GM19467 (cell line): ENCODE data around the gene RFTN2.
"Not testable (repeated sequence)": the region's sequence is repeated elsewhere in the genome, so short reads cannot be mapped to it uniquely, and the experiment has no call there.

Source experiments
- ATAC-seq: cut with Tn5 transposase; IDR thresholded peaks from one replicate; pipeline ENCODE4 v1.9.1; 2021; ENCODE audit warnings: mild to moderate bottlenecking, moderate library complexity; ENCODE audit not compliant: unreplicated experiment

RFTN2 gene, protein sequence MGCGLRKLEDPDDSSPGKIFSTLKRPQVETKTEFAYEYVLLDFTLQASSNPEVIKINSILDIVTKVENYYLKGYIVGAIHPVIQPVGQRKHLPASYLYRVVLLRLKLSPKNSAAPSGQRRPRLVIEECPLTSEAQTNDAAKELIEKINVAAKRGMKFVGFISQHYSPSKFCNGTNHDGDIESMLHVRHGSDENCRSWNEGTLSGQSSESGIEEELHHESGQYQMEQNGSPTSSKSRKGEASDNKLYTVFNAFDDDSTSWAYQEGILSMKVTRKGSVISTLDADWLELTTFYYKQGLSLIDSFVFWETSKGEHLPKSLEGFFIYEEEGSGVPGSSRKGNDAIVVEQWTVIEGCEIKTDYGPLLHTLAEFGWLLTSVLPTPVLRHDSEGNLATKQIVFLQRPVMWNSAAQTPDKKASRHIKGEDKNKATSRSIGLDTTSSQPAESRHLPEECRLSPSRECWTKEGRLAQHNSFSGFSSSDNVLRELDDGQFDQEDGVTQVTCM

DNA sequence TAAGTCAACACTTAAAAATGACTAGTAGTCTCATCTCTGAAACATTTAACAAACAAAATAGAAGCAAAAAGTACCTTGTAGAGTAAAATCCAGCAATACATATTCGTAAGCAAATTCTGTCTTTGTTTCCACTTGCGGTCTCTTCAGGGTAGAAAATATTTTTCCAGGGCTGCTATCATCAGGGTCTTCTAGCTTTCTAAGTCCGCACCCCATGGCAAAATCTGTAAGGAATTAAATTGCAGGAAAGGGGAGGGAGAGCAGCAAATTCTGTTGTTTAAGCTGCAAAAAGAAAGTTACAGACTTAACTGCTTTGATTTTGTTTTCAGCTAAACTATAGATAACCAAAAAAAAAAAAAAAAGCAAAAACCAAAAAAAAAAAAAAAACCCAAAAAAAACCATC is at the start of gene RFTN2:
RFTN2 (minus strand) TSS at position 342 of the 400 bp plus-strand sequence; CDS start at position 213, 129 bp downstream.
- ATAC-seq: no peak

DNA sequence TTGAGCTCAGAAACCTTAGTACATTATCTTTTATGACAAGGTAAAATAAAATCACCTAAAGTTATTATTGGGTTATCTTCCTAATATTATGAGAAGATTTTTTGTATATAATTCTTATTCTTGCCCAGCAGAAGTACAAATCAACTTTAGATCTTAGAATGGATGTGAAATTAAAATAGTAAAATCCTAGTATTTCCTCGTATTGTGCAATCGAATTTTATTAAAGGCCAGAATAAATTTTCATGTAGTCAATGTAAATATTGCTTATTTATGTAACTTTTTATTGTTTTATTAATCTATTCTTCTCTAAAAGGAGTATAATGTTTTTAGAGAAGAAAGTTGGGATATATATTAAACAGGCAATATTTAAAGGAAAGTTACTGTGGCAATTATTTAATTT is 42.5 kb upstream of the RFTN2 start:
- no peak for ATAC-seq

DNA sequence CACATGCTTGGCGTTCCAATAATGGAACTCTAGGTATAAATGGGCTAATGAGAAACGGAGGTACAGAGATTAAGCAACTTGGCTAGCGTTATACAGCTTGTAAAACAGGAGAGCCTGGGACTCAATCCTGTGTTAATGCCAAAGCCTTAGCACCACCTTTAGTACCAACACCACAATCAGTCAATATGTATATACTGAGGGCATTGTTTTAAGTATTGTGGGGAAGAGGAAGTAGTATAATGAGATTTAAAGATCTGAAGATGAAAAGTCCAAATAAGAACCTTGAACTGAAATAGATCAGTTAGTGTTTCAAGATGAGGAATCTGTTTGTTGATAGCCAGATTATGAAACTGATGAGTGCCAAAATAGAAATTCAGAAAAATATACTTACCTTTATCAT is 37.9 kb upstream of the RFTN2 start:
- no peak for ATAC-seq

DNA sequence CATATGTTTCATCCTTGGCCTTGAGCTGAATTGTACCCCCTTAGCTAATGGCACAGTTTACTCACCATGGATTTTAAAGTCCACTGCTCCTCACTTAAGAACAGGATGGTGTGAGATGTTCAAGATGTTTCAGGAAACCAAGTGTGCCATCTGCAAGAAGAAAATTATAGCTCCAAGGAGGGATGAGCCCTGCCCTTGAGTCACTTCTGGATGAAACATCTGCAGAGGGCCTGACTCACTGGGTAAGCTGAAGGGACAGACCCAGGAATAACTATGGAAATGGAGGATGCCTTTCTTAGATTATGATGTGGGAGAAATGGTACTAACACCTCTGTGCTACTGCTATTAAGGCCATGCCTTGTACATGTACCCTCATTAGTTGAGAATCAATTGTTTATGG is 36.2 kb upstream of the RFTN2 start:
- no peak for ATAC-seq

DNA sequence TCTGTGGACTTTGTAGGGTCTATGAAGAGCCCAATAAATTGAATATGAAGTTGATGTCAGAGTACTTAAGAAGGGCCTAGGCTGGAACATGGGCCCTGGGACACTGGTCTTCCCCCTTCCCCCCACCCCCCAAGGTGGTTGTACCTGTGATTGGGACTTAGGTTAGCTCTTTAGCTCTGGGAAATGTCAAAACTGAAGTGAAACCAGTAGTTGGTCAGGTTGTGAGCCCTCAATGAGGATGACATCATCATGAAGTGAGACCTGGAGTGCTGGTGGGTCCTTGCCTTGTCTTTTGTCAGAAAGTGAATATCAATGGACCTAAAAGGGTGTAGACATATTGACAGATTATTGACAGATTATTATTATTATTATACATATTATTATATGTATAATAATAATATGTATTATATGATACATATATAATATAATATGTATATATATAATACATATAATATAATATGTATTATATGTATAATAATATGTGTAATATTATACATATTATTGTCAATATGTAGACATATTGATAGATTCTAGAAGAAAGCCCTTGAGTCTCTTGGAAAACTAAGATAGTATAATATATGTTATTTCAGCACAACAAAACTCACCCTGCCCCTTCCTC is 35.1 kb upstream of the RFTN2 start:
- ATAC-seq: peak; percentile 73

DNA sequence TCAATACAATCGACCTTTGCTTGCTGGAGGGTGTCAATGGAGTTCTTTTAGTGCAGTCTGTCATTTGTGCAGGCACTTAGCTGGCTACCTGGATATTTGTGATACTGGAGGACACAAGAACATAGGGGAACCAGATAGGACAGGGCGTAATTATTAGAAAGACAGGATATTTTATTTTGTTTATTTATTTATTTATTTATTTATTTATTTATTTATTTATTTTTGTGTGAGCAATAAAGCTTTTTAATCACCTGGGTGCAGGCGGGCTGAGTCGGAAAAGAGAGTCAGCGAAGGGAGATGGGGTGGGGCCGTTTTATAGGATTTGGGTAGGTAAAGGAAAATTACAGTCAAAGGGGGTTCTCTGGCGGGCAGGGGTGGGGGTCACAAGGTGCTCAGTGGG is 33.8 kb upstream of the RFTN2 start:
- not testable (repeated sequence) for ATAC-seq

DNA sequence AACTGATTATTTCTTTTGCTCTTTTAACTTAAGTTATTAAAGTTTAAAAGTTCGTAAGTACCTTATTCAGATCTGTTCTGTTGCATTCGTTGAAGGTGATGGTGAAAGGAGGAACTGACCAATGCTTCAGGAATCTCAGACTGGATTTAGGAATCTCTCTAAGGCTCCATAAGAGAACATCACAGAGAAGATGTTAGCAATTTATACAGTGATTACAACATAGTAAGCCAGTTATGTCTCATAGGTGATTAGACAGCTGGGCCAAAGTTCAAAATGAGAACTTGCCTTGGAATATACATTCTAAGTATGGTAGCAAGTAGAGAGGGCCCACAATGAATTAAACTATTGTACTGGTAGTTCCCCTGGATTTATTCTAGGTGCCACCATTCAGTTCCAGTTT is 32.9 kb upstream of the RFTN2 start:
- ATAC-seq: no peak

DNA sequence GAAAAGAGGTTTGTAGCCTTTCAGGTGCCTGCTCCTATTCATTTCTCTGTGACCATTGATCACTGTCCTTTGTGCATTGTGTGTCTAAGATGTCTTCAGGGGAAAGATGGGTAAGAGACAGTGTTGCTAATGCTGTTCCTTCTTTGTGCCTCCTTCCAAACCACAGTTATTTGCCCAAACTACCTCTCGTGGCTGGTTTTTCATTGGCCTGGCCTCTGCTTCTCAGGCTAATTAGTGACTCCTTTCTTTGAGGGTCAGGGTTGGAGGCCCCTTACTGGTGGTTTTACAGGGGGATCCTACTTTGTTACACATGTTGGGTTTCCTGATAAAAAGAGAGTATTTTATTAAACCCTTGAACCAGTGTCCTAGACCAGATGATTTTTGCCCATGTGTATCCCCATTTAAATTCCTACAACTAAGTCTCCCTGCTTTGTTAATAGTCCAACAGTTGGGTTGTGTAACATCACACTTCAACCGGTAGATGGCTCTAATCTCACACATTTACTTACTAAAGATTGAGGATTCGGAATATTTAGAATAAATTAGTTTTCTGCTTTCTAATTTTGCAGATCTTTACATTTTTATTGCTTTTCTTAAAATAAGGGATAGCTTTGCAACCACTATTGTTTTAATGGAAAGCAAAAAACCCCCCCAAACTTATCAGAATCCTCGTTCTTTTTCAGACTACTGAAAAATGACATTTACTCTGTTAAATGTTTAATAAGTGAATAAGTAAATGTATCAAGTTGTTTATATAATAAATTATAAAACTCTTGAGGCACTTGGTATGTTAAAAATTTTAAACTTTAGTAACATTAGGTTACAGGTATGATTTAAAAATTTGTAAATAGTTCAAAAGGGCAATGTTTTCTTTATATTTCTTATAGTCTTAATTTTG is 32.2 kb upstream of the RFTN2 start:
- ATAC-seq: no peak

DNA sequence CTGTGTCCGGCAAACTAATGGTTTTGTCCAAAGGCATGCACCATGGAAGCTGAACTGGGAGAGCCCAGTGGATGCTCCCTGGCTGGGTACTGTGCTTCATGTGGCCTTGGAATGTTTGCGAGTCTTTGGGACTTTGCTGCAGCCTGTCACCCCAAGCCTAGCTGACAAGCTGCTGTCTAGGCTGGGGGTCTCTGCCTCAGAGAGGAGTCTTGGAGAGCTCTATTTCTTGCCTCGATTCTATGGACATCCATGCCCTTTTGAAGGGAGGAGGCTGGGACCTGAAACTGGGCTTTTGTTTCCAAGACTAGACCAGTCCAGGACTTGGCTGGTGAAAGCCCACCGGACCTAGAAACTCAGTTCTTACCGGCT is 31.4 kb upstream of the RFTN2 start:
- ATAC-seq: no peak

DNA sequence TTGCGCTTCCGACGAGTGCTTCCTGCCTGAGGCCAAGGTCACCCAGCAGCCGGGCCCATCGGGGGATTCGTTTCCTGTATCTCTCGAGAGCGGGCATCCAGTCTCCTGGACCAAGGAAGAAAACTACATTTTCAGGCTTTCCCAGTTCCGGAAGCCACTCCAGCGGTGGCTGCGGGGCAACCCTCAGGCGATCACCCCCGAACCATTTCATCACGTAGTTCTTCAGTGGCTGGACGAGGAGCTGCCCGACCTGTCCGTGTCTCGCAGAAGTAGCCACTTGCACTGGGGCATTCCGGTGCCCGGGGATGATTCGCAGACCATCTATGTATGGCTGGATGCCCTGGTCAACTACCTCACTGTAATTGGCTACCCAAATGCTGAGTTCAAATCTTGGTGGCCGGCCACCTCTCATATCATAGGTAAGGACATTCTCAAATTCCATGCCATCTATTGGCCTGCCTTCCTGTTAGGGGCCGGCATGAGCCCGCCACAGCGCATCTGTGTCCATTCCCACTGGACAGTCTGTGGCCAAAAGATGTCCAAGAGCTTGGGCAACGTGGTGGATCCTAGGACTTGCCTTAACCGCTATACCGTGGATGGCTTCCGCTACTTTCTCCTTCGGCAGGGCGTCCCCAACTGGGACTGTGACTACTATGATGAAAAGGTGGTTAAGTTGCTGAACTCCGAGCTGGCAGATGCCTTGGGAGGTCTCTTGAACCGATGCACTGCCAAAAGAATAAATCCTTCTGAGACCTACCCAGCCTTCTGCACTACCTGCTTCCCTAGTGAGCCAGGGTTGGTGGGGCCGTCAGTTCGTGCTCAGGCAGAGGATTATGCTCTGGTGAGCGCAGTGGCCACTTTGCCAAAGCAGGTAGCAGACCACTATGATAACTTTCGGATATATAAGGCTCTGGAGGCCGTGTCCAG is 30.8 kb upstream of the RFTN2 start:
- ATAC-seq: peak; percentile 17

DNA sequence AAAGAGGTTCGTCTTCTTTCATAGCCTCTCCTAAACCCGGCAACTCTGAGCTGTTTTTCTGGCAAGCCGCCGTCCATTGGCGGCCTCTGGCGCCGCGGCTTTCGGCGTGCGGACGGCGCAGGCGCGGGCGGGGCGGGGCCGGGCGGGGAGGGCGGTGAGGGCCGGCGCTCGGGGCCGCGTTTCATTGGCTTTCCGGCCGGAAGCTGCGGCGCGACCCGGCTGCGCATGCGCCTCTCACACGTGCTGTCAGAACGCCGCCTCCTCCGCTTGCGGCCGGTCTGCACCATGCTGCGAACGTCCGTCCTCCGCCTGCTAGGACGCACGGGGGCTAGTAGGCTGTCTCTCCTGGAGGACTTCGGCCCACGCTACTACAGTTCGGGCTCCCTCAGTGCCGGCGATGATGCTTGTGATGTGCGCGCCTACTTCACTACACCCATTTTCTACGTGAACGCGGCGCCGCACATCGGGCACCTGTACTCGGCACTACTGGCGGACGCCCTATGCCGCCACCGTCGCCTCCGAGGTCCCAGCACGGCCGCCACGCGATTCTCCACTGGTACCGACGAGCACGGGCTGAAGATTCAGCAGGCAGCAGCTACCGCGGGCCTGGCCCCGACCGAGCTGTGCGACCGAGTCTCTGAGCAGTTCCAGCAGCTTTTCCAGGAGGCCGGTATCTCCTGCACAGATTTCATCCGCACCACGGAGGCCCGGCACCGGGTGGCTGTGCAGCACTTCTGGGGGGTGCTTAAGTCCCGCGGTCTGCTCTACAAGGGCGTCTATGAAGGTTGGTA is 29.9 kb upstream of the RFTN2 start, which contains the start of gene MARS2:
MARS2 (plus strand) TSS at position 249 of the 791 bp plus-strand sequence; CDS start at position 286, 37 bp downstream.
- ATAC-seq: peak; percentile 86

DNA sequence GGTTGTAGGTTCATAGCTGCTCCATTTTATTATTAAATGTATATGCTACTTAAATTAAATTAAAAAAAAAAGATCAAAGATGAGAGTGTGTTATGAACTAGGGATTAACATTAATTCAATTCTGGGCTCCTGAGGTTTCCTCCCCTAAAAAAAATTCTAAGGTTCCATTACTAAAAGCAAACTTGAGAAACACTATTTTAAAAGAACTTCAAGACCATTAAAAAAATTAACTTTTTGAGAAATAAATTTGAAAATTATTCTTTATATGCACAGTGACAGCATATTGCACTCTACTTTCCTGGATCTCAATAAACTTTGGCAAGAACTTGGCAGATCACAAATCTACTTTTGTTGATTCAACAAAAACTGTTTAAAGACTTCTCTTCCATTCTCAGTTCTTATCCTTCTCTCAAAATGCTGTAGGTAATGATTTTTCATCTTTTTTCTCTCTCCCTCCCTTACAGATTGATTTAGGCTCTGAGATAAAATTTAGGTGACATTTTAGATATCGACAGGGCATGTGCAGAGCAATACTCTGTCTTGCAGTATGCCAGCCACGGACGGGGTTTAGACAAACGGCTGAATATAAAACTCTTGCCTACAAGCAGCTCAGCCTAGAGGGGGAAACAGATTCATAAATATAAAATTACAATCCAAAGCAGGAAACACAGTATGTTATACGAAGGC is 29.2 kb upstream of the RFTN2 start:
- ATAC-seq: peak; percentile 30

DNA sequence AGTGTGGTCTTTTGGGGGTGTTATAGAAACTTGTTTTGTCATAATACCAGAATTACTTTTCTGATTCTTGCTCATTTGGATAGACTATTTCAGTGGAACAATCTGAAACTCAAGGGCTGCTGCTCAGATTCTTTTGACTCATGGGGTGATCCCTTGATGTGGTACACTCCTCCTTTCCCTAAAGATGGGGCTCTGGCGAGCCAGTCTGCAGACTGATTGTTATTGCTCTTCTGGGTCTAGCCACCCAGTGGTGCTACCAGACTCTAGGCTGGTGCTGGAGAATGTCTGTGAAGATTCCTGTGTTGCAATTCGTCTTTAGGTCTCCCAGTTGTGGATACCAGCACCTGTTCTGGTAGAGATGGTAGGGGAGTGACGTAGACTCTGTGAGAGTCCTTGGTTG is 25.6 kb upstream of the RFTN2 start:
- no peak for ATAC-seq

DNA sequence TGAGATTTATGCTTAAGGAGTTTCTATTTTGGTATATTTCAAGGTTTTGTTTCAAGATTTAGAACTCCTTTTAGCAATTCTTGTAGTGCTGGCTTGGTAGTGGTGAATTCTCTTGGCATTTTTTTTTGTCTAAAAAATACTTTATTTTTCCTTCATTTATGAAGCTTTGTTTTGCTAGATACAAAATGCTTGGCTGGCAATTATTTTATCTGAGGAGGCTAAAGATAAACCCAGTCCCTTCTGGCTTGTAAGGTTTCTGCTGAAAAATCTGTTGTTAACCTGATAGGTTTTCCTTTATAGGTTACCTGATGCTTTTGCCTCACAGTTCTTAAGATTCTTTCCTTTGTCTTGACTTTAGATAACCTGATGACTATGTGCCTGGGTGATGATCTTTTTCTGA is 24.3 kb upstream of the RFTN2 start:
- not testable (repeated sequence) for ATAC-seq

DNA sequence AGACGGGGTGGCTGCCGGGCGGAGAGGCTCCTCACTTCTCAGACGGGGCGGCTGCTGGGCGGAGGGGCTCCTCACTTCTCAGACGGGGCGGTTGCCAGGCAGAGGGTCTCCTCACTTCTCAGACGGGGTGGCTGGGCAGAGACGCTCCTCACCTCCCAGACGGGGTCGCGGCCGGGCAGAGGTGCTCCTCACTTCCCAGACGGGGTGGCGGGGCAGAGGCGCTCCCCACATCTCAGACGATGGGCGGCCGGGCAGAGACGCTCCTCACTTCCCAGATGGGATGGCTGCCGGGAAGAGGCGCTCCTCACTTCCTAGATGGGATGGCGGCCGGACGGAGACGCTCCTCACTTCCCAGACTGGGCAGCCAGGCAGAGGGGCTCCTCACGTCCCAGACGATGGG is 21.2 kb upstream of the RFTN2 start:
- not testable (repeated sequence) for ATAC-seq

DNA sequence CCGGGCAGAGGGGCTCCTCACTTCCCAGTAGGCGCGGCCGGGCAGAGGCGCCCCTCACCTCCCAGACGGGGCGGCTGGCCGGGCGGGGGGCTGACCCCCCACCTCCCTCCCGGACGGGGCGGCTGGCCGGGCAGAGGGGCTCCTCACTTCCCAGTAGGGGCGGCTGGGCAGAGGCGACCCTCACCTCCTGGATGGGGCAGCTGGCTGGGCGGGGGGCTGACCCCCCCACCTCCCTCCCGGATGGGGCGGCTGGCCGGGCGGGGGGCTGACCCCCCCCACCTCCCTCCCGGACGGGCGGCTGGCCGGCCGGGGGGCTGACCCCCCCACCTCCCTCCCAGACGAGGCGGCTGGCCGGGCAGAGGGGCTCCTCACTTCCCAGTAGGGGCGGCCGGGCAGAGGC is 20.6 kb upstream of the RFTN2 start:
- ATAC-seq: not testable (repeated sequence)

DNA sequence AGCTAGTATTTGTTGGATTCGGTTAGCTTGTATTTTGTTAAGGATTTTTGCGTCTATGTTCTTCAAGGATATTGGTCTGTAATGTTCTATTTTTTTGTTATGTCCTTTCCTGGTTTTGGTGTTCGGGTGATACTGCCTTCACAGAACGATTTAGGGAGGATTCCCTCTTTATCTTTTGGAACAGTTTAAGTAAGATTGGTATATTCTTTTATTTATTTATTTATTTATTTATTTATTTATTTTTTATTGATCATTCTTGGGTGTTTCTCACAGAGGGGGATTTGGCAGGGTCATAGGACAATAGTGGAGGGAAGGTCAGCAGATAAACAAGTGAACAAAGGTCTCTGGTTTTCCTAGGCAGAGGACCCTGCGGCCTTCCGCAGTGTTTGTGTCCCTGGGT is 19.8 kb upstream of the RFTN2 start:
- ATAC-seq: not testable (repeated sequence)

DNA sequence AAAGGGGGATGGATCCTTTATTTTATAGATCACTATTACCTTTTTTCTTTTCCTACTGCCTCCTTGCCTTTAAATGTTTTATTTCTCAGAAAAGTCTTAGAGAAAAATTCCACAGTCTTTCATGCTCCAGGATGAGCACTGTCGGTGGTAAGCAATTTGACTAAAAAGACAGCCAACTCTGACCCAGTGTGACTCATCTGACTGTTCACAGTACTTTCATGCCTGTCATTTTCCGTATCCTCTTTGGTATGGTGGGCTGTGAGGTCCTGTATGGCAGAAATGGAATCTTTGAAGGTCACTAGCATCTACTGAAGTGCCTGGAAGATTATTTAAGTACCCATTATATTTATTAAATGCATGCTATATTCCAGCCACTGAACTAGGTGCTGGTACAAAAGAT is 2.1 kb upstream of the RFTN2 start:
- ATAC-seq: no peak

DNA sequence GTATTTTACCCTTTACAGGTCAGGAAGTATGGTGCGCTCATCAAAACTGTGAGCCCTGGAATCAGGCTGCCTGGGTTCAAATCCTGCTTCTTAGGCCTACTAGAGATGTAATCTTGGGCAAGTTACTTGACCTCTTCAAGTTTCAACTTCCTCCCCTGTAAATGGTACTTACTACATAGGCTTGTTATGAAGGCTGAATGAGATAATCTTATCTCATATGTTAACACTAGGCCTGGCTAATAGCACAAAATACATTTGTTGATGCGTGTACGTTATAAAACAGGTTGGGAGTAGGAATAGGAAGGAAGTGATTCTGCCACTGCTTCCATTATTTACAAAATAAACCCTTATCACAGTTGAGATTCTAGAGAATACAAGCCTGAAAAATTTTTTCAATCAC is 1.7 kb upstream of the RFTN2 start:
- no peak for ATAC-seq
